ENCODE results near the gene MTLN.
"Not testable (repeated sequence)": the region's sequence is repeated elsewhere in the genome, so short reads cannot be mapped to it uniquely, and the experiment has no call there.

Gene MTLN

DNA sequence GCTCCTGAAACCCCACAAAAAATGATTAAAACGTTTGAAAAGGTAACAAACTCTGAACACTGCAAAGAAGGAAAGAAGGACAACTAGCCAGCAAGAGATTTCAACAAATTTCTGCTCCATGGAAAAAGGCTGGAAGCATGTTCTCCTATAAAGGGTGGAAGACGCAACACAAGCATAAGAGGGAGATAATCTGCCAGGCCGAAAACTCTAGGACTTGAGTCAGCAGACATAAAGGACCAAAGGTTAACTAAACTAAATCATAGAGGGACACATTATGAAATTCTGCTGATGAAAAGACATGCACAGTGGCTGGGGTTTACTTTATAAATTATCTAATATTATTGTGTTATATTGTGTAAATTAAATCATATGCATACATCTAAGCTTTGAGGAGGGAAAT is 14.3 kb downstream of the MTLN start:
- DNase-seq, result no peak

DNA sequence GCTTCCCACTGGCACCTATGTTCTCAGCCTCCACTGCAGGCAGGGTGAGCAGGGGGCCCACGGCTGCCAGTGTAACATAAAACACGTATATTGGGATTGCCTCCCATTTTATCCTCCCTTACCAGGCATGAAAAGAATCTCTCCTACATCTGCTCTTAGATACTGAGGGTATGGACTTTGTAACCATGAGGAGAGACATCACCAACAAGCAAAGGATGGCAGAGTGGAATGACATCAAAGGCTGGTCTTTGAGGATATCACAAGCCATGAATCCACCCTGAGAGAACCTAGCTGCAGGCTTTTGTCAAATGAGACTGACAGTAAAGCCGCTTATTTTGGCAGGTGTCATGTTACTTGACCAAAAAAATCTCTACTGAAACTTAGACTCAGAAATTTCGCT is 14.9 kb downstream of the MTLN start:
- DNase-seq, result no peak

DNA sequence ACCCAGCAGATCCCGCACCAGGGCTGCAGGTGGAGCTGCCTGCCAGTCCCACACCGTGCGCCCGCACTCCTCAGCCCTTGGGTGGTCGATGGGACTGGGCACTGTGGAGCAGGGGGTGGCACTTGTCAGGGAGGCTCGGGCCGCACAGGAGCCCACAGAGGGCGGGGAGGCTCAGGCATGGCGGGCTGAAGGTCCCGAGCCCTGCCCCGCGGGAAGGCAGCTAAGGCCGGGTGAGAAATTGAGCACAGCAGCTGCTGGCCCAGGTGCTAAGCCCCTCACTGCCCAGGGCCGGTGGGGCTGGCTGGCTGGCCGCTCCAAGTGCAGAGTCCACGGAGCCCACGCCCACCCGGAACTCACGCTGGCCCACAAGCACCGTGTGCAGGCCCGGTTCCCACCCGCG is 22.2 kb downstream of the MTLN start:
- DNase-seq, result not testable (repeated sequence)

DNA sequence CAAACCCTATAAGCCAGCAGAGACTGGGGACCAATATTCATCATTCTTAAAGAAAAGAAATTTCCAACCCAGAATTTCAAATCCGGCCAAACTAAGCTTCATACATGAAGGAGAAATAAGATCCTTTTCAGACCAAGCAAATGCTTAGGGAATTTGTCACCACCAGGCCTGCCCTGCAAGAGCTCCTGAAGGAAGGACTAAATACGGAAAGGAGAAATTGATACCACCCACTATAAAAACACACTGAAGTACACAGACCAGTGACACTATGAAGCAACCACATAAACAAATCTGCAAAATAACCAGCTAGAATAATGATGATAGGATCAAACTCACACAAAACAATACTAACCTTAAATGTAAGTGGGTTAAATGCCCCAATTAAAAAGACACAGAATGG is 29.9 kb downstream of the MTLN start:
- no peak for DNase-seq

DNA sequence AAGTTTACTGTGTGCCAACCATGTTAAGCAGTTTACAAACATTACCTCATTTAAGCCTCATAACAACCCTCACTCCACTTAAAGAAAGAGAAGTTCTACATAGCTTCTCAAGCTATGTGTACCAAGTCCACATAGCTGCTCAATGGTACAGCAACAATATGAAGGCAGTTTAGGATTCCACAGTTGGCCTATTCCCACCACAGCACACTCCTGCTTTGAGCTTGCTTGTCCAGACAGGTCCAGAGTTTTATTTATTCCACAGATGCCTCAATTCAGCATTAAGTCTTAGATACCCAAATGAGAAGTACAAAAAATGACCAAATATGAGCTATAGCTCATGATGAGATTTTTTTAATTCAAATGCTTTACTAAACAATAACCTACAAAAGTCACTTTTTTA is 32.3 kb downstream of the MTLN start:
- DNase-seq, result no peak

DNA sequence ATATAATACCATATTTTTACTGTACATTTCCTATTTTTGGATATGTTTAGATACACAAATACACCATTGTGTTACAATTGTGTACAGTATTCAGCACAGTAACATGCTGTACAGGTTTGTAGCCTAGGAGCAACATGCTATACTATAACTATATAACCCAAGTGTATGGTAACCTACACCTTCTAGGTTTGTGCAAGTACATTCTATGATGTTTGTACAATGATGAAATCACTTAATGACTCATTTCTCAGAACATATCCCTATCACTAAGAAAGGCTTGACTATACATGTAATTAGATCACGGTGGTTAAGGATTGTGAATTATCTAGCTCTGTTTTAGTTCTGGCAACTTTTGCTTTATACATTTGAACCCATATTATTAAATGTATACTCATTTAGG is 38.8 kb downstream of the MTLN start:
- no peak for DNase-seq

DNA sequence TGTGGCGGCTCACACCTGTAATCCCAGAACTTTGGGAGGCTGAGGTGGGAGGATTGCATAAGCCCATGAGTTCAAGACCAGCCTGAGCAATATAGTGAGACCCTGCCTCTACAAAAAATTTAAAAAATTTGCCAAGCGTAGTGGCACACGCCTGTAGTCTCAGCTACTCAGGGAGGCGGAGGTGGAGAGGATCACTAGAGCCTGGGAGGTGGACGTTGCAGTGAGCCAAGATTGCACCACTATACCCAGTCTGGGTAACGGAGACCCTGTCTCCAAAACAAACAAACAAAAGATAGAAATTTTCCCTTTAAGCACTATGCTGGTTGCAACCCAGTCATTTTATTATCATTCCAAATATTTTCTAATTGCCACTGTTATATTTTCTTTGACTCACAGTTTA is 39.8 kb downstream of the MTLN start:
- DNase-seq, result no peak

DNA sequence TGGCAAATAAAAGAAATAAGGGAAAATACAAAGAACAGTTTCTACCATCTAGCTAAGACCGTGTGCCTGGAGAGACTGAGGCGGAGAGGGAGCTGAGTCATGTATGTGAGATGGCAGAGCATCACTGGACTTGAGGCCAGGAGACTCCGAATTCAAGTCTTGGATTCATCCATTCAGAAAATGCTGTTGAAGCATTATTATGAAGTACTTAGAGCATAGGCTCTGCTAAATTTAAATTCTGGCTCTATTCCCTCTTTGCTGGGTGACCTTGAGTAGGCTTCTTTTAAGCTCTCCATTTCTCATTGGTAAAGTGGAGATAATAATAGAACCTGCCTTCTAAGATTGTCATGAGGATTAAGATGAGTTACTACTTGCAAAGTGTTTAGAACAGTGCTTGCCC is 42.2 kb downstream of the MTLN start:
- DNase-seq, result no peak

DNA sequence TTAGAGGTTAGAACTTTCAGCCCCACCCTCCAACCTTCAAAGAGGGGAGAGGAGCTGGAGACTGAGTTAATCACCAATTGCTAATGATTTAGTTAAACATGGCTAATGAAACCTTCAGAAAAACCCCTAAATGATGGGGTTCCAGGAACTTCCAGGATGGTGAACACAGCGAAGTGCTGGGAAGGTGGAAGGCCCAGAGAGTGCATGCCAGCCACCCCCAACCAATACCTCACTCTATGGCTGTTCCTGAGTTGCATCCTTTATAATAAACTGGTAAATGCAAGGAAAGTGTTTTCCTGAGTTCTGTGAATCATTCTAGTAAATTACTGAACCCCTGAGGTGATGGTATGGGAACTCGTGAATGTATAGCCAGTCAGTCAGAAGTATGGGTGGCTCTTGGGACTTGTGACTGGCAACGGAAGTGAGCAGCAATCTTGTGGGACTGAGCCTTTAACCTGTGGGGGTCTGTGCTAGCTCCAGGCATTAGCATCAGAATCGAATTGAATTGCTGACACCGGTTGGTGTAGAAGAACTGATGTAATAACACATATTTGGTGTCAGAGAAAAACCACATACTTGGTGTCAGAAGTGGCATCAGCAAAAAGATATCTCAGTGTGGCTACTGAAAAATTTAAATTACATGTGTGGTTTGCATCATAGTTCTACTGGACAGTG is 44.9 kb downstream of the MTLN start:
- DNase-seq, result no peak

DNA sequence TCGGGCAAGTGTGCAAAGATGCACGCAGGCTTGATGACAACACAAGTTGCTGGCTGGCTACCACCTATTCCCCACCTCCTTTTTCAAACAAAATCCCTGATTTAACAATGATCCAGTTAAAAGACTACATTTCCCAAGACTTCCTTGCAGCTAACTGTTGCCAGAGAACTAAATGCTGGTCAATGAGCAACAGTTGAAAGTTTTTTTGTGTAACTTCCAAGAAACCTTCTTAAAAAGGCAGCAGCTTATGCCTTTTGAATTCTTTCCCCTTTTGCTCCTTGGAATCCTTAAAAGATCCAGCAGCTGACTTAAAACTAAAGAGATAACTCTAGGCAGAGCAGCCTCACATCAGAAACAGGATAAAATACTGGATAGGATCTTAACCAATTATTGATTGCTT is 46.1 kb downstream of the MTLN start:
- DNase-seq, result no peak
